ENCODE results near the gene CSH1.
"Not testable (repeated sequence)": the region's sequence is repeated elsewhere in the genome, so short reads cannot be mapped to it uniquely, and the experiment has no call there.

CSH1 gene

DNA sequence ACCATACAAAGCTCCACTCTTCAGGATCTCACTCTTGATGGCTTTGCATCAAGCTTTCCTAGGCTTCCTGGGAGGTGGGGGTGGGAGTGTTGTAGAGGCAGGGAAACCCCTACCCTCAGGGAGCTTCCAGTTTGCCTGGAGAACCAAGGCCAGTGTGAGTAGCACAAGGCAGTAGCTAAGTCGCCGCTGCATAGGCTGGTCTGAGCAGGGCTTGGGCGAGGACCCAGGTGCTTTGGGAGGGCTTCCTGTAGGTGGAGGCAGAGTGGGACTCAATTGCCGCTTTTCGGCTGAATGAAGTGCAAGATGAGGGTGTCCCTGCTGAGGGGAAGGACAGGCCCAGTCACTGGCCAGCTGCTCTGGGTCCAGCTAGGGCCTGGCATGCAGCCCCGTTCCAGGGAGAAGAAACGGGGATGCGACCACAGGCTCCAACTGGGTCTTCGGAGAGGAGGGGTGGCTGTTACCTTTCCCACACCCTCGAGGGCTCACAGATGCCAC is 31.8 kb upstream of the CSH1 start:
- no peak for DNase-seq

DNA sequence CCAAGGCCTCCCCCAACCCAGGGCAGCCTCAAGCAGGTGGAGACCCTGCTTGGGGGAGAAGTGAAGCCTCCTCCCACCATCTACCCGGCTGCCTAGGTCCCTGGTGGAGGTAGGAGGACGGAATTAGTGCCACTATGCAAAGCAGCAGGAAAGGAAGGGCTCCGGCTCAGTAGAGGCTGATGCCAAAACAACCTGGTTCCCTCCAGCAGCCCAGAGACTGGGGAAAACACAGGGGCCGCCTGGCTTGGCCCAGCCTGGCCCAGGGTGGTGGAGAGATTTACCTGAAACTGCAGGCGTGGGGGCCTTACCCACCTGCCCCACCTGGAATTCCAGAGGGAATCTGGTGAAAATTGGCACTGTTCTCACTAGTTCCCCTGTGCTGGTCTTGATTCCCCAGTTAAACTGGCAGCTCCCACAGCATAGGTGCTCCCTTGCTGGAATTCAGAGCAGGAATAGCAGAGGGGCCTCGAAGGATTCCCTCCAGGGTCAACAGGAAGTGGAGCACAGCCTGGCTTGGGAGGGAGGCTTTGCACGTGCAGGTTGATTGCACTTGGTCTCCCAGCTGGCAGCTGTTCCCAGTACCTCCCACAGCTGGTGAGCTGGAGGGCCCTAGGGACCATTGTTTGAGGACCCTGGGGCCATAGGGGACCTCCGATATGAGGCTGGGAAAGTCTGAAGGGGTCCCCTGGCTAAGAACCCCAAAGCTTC is 31.2 kb upstream of the CSH1 start:
- DNase-seq, result no peak

DNA sequence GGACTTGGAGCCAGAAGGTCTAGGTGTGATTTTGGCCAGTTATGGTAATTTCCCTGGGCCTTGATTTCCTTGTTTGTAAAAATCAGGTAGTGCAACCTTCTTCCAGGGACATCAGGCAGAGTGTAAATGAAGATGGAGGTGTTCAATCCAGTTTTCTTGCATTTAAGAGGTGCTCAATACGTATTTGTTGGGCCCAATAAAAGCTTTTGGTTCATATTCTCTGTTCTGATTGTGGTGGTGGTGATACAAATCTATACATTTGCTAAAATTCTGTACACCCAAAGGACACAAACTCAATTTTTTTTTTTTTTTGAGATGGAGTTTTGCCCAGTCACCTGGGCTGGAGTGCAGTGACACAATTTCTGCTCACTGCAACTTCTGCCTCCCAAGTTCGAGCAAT is 29.8 kb upstream of the CSH1 start:
- DNase-seq, result no peak

DNA sequence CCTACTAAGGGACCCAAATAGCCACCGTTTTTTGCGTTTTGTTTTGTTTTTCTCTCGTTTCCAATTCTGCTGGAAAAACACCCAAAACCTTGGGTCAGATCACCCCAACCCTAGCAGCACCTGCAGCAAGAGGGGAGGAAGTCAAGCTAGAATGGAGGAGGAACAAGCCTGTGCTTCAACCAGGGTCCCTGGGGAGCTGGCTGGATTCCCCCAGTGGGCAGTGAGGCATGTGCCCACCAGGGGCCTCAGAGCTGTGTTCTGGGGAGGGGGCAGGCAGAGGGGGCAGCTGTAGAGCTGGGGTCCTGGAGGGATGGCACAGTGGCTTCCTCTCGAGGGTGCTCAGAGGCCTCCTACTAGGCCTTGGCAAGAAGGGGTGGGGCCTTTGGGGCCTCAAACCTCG is 29.2 kb upstream of the CSH1 start:
- DNase-seq, result no peak

DNA sequence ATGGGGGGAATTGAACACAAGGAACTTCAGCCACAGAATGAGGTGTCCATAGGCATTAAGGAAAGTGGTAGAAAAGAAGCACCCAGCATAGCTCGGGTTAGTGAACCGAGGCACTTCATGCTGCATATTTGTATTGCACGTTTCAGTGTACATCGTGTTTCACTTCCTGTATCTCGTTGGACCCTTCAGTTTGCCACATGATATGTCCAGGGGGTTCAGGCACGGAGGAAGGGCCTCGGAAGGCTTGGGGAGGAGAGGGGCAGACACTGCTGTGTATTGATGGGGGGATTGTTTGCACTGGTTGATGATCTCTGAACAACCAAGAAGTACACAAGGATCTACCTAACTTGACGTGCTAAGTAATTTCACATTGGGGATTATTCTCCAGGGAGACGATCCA is 26.0 kb upstream of the CSH1 start:
- not testable (repeated sequence) for DNase-seq

DNA sequence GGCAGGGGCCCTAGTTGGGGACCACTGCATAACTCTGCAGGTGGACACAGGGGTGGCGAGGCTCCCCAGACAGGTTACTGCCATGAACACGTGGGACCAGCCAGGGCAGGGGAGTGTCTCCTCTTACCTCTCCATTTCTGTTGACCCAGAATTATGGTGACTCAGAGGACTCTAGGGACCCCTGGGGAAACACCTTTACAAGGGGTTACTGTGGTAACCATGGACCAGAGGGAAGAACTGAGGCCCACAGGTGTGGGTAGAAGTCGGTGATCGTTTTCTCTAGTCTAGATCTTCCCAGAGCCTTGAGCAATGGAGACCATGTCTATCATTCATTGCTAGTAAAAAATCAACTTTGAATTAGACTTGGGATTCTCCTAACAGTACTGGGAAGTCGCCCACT is 24.4 kb upstream of the CSH1 start:
- DNase-seq, result not testable (repeated sequence)

DNA sequence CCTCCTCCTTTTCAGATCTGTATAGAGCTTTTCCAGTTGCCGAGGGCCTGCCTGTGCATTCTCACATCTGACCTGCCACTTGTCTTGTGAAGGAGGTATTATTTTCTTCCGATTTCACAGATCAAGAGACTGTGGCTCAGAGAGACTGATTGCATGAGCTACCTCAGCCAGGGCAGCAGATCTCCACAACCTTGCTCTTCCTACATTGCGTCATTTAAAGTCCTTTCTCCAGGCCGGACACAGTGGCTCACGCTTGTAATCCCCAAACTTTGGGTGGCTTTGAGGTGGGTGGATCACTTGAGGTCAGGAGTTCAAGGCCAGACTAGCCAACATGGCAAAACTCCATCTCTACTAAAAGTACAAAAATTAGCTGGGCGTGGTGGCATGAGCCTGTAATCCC is 23.7 kb upstream of the CSH1 start:
- DNase-seq, result not testable (repeated sequence)

DNA sequence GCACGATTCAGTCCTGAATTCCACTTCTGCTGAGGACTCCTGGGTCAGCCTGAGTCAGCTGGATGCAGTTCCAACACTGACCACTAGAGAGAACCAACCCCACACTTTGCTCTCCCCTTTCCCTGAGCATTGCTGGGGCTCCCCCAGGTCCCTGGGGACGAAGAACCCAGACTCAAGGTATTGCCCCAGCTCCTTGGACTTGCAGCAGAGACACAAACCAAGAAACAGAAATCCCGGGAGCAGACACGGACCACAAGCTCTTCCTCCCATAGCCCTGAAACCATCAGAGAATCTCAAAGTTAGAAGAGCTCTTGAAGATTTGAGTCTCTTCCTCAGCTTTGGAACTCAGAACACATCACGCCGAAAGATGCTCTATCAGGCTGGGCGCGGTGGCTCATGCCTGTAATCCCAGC is 22.9 kb upstream of the CSH1 start:
- no peak for DNase-seq

DNA sequence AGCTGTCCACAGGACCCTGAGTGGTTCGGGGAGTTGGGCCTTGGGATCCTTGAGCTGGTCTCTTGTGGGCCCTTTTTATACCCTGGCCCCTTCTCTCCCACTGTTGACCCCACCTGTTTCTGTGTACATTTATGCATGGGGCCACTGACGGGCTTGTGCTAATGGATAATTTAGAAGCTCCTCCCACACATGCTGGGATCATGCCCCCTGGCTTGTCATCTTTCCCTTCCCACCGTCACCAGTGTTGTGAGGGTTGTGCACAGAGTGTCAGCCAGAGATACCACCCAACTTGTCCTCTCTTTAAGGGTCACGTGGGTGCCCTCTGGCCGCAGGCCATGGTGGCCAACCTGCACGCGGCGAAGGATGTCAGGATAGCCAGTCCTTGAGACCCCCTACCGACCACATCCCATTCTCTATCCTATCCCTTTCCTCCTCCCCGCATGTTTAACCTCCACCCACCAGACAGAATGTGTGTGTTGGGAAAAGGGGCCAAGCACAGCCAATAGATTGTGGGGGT is 22.5 kb upstream of the CSH1 start, which contains the start of gene GH1:
Gene GH1, minus strand, starts transcription at position 51 of the 517 bp plus-strand sequence. CDS start 63 bp downstream, outside the sequence.
- DNase-seq, result not testable (repeated sequence)

DNA sequence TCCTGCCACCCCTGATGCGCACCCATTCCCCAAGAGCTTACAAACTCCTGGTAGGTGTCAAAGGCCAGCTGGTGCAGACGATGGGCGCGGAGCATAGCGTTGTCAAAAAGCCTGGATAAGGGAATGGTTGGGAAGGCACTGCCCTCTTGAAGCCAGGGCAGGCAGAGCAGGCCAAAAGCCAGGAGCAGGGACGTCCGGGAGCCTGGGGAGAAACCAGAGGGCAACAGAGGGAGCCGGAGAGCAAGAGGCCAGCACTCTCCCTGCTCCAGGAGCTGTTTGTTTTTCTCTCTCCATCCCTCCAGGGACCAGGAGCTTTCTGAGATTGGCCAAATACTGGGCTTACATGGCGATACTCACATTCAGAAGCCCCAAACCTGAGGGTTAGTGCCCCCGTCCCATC is 21.9 kb upstream of the CSH1 start:
- no peak for DNase-seq

DNA sequence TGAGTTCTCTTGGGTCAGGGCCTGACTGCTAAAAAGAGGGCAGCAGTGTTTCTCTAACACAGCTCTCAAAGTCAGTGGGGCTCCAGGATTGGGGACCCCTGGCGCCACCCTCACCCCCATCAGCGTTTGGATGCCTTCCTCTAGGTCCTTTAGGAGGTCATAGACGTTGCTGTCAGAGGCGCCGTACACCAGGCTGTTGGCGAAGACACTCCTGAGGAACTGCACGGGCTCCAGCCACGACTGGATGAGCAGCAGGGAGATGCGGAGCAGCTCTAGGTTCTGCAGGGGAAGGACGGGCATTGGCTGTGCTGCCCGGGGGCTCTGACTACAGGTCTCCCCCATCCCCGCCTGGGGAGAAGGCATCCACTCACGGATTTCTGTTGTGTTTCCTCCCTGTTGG is 21.3 kb upstream of the CSH1 start:
- DNase-seq, result no peak

DNA sequence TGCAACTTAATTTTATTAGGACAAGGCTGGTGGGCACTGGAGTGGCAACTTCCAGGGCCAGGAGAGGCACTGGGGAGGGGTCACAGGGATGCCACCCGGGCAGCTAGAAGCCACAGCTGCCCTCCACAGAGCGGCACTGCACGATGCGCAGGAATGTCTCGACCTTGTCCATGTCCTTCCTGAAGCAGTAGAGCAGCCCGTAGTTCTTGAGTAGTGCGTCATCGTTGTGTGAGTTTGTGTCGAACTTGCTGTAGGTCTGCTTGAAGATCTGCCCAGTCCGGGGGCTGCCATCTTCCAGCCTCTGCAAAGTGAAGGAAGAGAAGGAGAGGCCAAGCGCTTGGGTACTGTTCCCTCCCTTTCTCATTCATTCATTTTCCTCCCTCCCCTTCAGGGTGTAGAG is 20.8 kb upstream of the CSH1 start:
- not testable (repeated sequence) for DNase-seq

DNA sequence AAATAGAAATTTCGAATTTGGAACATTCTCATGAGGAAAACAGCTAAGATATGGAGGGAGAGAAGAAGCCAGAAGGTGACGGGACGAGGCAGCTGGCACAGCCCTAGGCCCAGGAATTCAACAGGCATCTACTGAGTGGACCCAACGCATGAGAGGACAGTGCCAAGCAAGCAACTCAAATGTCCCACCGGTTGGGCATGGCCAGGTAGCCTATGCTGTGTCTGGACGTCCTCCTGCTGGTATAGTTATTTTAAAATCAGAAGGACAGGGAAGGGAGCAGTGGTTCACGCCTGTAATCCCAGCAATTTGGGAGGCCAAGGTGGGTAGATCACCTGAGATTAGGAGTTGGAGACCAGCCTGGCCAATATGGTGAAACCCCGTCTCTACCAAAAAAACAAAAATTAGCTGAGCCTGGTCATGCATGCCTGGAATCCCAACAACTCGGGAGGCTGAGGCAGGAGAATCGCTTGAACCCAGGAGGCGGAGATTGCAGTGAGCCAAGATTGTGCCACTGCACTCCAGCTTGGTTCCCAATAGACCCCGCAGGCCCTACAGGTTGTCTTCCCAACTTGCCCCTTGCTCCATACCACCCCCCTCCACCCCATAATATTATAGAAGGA is 20.3 kb upstream of the CSH1 start:
- no peak for DNase-seq

DNA sequence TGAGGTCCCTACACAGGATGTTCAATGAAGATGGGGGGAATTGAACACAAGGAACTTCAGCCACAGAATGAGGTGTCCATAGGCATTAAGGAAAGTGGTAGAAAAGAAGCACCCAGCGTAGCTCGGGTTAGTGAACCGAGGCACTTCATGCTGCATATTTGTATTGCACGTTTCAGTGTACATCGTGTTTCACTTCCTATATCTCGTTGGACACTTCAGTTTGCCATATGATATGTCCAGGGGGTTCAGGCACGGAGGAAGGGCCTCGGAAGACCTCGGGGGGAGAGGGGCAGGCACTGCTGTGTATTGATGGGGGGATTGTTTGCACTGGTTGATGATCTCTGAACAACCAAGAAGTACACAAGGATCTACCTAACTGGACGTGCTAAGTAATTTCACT is 19.4 kb upstream of the CSH1 start:
- not testable (repeated sequence) for DNase-seq

DNA sequence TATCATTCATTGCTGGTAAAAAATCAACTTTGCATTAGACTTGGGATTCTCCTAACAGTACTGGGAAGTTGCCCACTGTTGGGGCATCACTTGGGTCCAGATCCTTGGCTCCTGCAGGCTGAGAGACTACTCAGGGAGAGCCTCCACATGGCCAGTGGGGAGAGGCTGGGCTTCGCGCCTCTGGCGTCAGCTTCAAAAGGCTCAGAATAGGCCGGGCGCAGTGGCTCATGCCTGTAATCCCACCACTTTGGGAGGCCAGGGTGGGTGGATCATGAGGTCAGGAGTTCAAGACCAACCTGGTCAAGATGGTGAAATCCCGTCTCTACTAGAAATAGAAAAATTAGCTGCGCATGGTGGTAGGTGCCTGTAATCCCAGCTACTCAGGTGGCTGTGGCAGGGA is 18.1 kb upstream of the CSH1 start:
- no peak for DNase-seq

DNA sequence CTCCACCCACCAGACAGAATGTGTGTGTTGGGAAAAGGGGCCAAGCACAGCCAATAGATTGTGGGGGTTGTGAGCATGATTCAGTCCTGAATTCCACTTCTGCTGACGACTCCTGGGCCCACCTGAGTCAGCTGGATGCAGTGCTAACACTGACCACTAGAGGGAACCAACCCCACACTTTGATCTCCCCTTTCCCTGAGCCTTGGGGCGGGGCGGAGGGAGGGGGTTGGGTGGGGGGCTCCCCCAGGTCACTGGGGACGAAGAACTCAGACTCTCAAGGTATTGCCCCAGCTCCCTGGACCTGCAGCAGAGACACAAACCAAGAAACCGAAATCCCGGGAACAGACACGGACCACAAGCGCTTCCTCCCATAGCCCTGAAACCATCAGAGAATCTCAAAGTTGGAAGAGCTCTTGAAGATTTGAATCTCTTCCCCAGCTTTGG is 15.3 kb upstream of the CSH1 start:
- DNase-seq, result no peak

DNA sequence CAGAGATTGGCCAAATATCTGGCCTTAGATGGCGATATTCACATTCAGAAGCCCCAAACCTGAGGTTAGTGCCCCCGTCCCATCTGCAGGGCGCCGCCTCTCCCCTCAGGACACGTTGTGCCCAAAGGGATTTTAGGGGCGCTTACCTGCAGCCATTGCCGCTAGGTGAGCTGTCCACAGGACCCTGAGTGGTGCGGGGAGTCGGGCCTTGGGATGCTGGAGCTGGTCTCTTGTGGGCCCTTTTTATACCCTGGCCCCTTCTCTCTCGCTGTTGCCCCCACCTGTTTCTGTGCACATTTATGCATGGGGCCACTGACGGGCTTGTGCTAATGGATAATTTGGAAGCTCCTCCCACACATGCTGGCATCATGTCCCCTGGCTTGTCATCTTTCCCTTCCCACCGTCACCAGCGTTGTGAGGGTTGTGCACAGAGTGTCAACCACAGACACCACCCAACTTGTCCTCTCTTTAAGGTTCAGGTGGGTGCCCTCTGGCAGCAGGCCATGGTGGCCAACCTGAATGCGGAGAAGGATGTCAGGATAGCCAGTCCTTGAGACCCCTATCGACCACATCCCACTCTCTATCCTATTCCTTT is 14.8 kb upstream of the CSH1 start, which contains the start of gene CSHL1:
Gene CSHL1, minus strand, starts transcription at position 218 of the 595 bp plus-strand sequence. Its CDS starts 62 bp downstream, at position 156.
- DNase-seq, result no peak

DNA sequence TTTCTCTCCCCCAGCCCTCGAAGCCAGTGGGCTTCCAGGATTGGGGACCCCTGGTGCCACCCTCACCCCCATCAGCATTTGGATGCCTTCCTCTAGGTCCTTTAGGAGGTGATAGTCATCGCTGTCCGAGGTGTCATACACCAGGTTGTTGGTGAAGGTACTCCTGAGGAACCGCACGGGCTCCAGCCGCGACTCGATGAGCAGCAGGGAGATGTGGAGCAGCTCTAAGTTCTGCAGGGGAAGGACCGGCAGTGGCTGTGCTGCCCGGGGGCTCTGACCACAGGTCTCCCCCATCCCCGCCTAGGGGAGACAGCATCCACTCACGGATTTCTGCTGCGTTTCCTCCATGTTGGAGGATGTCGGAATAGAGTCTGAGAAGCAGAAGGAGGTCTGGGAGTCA is 13.7 kb upstream of the CSH1 start:
- no peak for DNase-seq

DNA sequence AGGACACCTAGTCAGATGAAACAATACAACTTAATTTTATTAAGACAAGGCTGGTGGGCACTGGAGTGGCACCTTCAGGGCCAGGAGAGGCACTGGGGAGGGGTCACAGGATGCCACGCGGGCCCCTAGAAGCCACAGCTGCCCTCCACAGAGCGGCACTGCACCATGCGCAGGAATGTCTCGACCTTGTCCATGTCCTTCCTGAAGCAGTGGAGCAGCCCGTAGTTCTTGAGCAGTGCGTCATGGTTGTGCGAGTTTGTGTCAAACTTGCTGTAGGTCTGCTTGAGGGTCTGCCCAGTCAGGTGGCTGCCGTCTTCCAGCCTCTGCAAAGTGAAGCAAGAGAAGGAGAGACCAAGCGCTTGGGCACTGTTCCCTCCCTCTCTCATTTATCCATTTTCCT is 13.2 kb upstream of the CSH1 start:
- not testable (repeated sequence) for DNase-seq

DNA sequence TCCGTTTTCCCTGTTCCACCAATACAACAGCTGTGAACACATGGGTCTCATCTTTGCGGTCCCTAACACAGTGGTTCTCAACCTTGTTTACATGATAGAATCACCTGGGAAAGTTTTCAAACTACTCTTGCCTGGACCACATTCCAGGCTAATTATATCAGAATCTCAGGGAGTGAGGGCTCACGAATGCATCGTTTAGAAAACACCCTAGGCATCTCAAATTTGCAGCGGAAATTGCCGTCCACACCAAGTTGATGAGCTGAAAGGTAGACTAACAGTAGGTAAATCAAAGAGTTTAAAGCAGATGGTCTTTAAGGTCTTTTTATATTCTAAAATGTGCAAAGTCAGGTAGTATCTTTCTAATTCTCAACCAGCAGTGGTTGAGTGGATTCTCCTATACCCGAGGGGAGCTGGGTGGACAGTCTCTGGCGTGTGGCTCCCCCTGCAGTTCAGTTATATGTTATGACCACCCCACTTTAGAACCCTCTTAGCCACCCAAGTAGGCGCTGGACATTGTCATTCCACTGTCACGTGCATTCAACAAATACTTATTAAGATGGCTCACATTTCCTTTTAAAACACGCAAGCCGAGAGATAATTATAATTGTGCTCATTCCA is 10.9 kb upstream of the CSH1 start:
- not testable (repeated sequence) for DNase-seq

DNA sequence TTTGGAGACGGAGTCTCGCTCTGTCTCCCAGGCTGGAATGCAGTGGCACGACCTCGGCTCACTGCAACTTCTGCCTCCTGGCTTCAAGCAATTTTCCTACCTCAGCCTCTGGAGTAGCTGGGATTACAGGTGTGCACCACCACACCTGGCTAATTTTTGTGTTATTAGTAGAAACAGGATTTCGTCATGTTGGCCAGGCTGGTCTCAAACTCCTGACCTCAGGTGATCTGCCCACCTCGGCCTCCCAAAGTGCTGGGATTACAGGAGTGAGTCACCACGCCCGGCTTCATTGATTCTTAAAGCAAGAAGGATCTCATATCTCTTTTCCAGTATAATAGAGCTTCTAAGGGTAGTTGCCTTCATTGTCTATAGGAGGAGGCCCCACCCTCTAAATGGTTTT is 8.4 kb upstream of the CSH1 start:
- not testable (repeated sequence) for DNase-seq

DNA sequence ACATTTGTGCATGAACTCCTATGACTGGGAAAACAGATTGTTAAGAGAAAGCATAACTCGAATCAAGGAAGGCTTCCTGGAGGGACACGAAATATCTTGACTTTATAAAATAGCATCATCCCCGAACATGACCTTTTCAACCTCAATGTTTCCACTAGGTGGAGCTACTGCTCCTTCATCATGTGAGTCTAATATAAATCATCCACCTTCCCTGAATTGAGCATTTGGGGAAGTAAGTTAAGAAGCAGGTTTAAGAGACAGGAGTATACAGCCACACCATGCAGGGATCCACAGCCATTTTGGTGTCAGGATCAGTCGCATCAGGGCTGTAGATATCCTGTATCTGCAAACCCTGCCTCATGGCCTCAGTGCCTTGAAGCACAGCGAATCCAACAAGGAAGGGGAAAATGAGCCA is 7.4 kb upstream of the CSH1 start:
- DNase-seq, result not testable (repeated sequence)

DNA sequence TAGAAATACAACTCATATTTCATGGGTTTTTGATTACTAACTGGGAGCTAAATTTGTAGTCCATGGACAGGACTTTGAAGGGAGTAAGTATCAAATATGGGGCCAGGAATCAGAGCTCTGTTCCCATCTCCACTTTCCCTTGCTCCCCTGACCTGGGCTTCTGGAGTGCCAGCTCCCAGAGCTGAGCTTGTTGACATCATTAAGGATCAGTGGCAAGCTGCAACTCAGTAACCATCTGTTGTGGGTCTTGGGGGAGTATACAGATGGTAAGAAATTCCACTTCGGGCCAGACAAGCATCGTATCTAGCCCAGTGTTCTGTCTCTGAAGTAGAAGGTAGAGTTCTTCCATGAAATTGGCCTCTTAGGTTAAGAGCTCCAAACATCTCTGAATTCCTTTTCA is 5.6 kb upstream of the CSH1 start:
- DNase-seq, result not testable (repeated sequence)

Data from DMS79 (cell line).